GM21723 (cell line): ENCODE results near the gene PCDHB10.
"Not testable (repeated sequence)": the region's sequence is repeated elsewhere in the genome, so short reads cannot be mapped to it uniquely, and the experiment has no call there.

Source experiments
- ATAC-seq: cut with Tn5 transposase; IDR thresholded peaks from one replicate; pipeline ENCODE4 v1.9.1; 2021; ENCODE audit warnings: mild to moderate bottlenecking, moderate library complexity; ENCODE audit not compliant: unreplicated experiment

Gene PCDHB10

GRCh38 chr5:141192110-141192725, at the start of gene PCDHB10:
Gene PCDHB10, plus strand, starts transcription at chr5:141192353. Its CDS starts 200 bp downstream, at chr5:141192553.
- no peak for ATAC-seq

GRCh38 chr5:141149812-141150211, 42.3 kb upstream of the PCDHB10 start, which contains the start of gene PCDHB6:
Gene PCDHB6, plus strand, starts transcription at chr5:141150057. Its CDS starts 201 bp downstream, at chr5:141150258.
- ATAC-seq: no peak

- ATAC-seq: no peak
Measured at GRCh38 chr5:141150224-141150992, 41.7 kb upstream of the PCDHB10 start.

- no peak for ATAC-seq
Measured at GRCh38 chr5:141150993-141151325, 41.2 kb upstream of the PCDHB10 start.

GRCh38 chr5:141151632-141152031, 40.5 kb upstream of the PCDHB10 start:
- ATAC-seq: not testable (repeated sequence)

- not testable (repeated sequence) for ATAC-seq
Measured at GRCh38 chr5:141152096-141152495, 40.1 kb upstream of the PCDHB10 start.

GRCh38 chr5:141155540-141156374, 36.4 kb upstream of the PCDHB10 start:
- no peak for ATAC-seq

- not testable (repeated sequence) for ATAC-seq
Measured at GRCh38 chr5:141157356-141157755, 34.8 kb upstream of the PCDHB10 start.

GRCh38 chr5:141157901-141158300, 34.3 kb upstream of the PCDHB10 start:
- ATAC-seq: not testable (repeated sequence)

GRCh38 chr5:141172381-141173204, 19.6 kb upstream of the PCDHB10 start, which contains the start of gene PCDHB7:
Gene PCDHB7, plus strand, starts transcription at chr5:141172644. Its CDS starts 192 bp downstream, at chr5:141172836.
- ATAC-seq: no peak

GRCh38 chr5:141174291-141175104, 17.7 kb upstream of the PCDHB10 start:
- not testable (repeated sequence) for ATAC-seq

GRCh38 chr5:141175933-141176332, 16.2 kb upstream of the PCDHB10 start:
- no peak for ATAC-seq

- ATAC-seq: not testable (repeated sequence)
Measured at GRCh38 chr5:141177577-141178191, 14.5 kb upstream of the PCDHB10 start, which contains the start of gene PCDHB8. Gene PCDHB8, plus strand, starts transcription at chr5:141177790. Its CDS starts 245 bp downstream, at chr5:141178035.

- ATAC-seq: not testable (repeated sequence)
Measured at GRCh38 chr5:141179371-141179770, 12.8 kb upstream of the PCDHB10 start.

- not testable (repeated sequence) for ATAC-seq
Measured at GRCh38 chr5:141179876-141180275, 12.3 kb upstream of the PCDHB10 start.

GRCh38 chr5:141180313-141180712, 11.8 kb upstream of the PCDHB10 start:
- no peak for ATAC-seq

- no peak for ATAC-seq
Measured at GRCh38 chr5:141182248-141182647, 9.9 kb upstream of the PCDHB10 start, which contains the start of gene PCDHB16. Gene PCDHB16, plus strand, starts transcription at chr5:141182387. Its CDS starts 173 bp downstream, at chr5:141182560.

- ATAC-seq: not testable (repeated sequence)
Measured at GRCh38 chr5:141184117-141184855, 7.9 kb upstream of the PCDHB10 start.
